ENCODE results near the gene ENOX2.

ENOX2 gene

GRCh38 chrX:130636277-130636676 lies 266.7 kb downstream of the ENOX2 start:
- DNase-seq (ENCODE audit: low read depth in 4 of 4, low spot score in 1 of 4) = no peak

- DNase-seq (ENCODE audit: low read depth in 4 of 4, low spot score in 1 of 4) = no peak
These were observed 272.0 kb downstream of the ENOX2 start for GRCh38 chrX:130631011-130631410.

DNA sequence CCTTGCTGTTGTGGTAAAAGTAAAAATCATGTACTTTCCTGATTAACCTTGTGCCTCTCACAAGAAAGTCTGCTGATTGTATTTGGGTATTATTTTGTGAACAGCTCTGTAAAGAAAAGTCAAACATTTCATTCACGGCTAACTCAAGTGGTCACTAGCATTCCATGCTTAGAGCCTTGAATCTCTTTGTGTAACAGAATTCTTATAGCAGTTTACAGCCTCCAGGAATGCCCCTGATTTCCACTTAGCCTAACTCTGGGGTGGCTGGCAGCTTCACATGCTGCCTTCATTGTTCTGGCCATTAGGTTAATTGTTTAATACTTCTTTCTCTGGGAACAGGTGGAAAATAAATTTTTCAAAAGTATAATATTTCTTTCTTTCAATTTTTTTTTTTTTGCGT lies 274.5 kb downstream of the ENOX2 start:
- DNase-seq (ENCODE audit: low read depth in 4 of 4, low spot score in 1 of 4) = no peak

- DNase-seq (ENCODE audit: low read depth in 4 of 4, low spot score in 1 of 4) = no peak
These were observed 276.5 kb downstream of the ENOX2 start for GRCh38 chrX:130626521-130626920.

GRCh38 chrX:130625386-130625785 lies 277.6 kb downstream of the ENOX2 start:
- no peak for DNase-seq (ENCODE audit: low read depth in 4 of 4, low spot score in 1 of 4)

DNA sequence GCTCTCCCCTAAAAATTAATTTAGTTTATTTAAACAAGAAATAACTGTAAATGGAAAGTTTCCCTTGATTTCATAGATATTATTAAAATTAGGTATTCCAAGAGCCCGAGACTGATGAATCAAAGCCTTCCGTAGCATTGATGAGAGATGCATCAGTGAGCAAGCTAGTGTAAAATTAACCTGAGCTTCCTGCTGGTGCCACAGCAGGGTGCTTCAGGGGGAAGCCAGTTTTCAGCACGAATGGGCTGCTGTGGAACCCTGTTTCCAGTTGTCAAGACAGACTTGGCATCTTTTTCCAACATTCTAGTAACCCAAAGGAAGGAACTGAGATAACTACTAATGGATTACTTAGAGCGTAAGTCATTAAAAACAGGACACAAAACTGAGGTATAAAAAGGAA lies 279.5 kb downstream of the ENOX2 start:
- no peak for DNase-seq (ENCODE audit: low read depth in 4 of 4, low spot score in 1 of 4)

DNA sequence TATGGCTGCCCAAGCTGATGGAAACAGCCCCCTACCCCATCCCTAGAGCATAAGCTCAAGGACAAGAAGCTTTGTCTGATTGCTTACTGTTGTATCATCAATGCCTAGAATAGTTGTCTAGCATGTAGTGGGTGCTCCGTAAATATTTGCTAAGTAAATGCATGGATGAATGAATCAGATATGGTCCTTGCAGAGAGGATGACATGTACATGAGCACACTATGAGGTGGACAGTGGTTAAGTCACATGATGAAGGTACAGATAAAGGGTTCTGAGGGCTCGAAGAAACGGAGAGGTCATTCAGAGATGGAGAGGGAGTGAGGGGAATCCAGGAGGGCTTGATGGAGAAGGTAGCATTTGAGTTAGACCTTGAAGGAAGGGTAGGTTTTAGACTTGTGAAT lies 287.1 kb downstream of the ENOX2 start:
- no peak for DNase-seq (ENCODE audit: low read depth in 4 of 4, low spot score in 1 of 4)

DNA sequence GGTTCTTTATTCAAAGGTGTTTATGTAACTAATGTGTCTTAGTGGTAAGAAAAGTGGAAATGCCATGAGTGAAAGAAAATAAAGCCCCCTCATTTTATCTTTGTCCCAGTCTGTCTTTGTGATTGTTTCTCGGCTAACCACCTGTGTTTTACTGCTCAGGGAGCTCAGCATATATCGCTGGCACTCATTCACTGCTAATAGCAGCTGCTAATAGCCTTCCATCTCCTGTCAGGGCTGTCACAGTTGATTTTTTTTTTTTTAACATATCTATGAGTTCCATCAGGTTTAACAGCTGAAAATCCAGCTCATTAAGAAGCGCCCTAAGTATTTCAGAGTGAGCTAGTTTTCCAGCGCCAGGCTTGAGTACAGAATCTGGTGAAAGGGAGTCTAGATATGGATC lies 295.6 kb downstream of the ENOX2 start:
- no peak for DNase-seq (ENCODE audit: low read depth in 4 of 4, low spot score in 1 of 4)

DNA sequence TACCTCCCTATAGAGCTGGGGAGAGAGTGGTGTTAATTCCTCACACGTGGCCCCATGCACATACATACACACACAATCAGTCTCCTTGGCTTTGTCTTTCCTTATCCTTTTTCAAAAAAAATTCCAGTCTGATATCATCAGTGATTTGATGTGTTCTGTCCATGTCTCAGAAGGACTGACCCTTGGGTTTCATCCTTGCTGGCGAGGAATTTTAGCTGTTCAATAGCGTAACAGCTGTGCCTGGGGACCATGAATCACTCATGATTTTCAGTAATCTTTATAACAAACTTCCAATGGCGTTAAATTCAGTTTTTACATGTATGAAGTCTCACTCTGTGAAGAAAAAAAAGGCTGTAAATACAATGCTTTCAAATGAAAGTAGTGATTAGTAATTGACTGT lies 296.6 kb downstream of the ENOX2 start:
- DNase-seq (ENCODE audit: low read depth in 4 of 4, low spot score in 1 of 4) = no peak

GRCh38 chrX:130604882-130605281 lies 298.1 kb downstream of the ENOX2 start:
- no peak for DNase-seq (ENCODE audit: low read depth in 4 of 4, low spot score in 1 of 4)

DNA sequence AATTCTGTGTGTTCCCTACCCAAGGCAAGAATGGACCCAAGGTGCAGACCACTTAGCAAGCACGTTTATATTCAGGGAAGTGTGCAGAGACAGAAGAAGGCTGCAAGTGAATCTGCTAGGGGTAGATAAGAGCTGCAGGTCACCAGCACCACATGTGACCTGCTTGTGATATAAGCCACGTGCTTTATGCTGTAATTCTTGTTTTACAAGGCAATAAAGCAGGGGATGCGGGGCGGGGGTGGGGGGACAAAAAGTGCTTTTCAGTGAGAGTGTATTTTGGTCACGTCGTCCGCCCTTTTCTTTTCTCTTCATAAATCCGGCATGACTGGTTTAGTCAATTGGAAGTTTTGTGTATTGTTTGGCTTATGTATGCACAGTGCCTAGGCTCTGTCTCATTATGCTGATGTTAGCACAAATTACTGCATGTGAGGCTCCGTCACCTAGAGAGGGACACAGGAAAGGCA lies 308.5 kb downstream of the ENOX2 start:
- no peak for DNase-seq (ENCODE audit: low read depth in 4 of 4, low spot score in 1 of 4)

DNA sequence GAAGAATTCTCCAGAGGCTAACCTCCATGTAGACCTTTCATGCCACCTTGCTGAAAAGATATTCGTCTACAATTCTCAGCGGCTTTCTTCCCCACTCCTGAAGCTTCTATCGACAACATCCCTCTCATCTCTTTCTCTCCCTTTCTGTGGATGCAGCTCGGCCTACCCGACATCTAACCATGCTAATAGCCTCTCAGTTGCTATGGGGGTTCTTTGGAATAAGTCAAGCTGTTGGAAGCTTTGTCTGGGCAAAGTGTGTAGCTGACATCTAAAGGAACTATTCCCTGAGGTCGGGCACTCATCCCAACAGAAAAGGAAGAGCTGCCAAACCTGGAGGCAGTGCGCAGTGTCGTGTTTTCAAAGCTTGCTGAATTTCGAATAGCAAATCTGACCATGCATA lies 309.1 kb downstream of the ENOX2 start:
- no peak for DNase-seq (ENCODE audit: low read depth in 4 of 4, low spot score in 1 of 4)

GRCh38 chrX:130592204-130592603 lies 310.8 kb downstream of the ENOX2 start:
- no peak for DNase-seq (ENCODE audit: low read depth in 4 of 4, low spot score in 1 of 4)

DNA sequence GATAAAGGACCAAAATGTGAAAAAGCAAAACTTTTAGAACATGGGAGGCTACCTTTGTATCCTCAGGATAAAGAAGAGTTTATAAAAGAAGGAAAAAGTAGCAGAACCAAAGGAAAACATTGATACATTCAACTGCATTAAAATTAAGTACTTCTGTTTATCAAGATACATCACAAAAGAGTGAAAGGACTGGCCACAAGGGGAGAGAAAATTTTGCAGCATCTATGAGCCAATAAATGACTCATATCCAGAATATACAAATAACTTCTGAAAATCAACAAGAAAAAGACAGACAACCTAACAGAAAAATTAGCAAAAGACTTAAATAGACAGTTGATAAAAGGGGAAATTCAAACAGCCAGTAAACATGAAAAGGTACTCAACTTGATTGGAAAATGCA lies 324.1 kb downstream of the ENOX2 start:
- DNase-seq (ENCODE audit: low read depth in 4 of 4, low spot score in 1 of 4) = no peak

GRCh38 chrX:130577431-130577830 lies 325.6 kb downstream of the ENOX2 start:
- DNase-seq (ENCODE audit: low read depth in 4 of 4, low spot score in 1 of 4) = no peak

DNA sequence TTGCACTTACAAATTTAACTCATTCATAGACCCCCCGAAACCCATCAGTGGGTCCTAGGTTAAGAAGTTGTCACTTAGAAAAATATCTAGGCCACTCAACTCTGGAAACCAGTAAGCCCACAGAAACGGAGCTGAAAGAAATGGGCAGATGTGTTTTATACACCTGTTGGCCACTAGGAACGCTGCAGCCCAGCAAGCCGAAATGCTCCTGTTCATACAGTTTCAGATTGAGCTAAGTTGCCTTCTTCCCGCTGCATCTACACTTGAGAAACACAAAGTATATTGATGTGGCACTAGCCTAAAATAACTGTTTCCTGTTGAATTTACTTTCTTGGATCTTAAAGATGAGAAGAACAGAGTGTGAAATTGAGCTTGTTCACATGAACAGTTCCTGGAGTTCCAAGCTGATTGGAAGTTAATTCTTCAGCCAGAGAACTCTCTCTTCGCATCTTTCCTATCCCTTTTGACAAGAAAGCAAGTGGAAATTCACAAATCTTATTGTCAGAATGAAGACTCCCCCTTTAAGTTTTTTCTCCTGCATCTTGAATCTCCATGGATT lies 327.1 kb downstream of the ENOX2 start:
- peak in 2 of 4 experiments; percentile 1 to 7 for DNase-seq (ENCODE audit: low read depth in 4 of 4, low spot score in 1 of 4)

Data from stimulated activated CD4-positive, alpha-beta T cell treated with anti-CD3 and anti-CD28 coated beads, Interleukin-1b, Interleukin-23, amount 100 ng/mL, for 24 hours (primary cell).